GM23338 (cell line): Measurements from ENCODE around the gene IRAK1BP1.

Experiments used
- CREB1 ChIP-seq: fragments of 250-450 bp; sonication (Bioruptor Pico); IDR thresholded peaks from 2 replicates; pipeline ENCODE4 v1.5.0; 2020; ENCODE audit warnings: low read depth, mild to moderate bottlenecking, moderate library complexity
- CTCF ChIP-seq, 2 experiments: fragments of 200-600 bp in 1 of 2; sonication (generic) in 1 of 2; conservative IDR thresholded peaks; 2 replicates each; pipeline versions ENCODE4 v1.5.1 to v1.6.1; 2016 to 2017; ENCODE audit warnings: antibody characterized with exemption in 2 of 2, low read depth in 2 of 2, mild to moderate bottlenecking in 2 of 2, moderate library complexity in 1 of 2
- EZH2 ChIP-seq: fragments of 200-600 bp; sonication (generic); IDR thresholded peaks from one replicate; pipeline ENCODE4 v1.8.0; 2017; ENCODE audit warnings: antibody characterized with exemption, mild to moderate bottlenecking, low read depth; ENCODE audit not compliant: unreplicated experiment
- EZH2phosphoT487 ChIP-seq: fragments of 200-600 bp; sonication (generic); IDR thresholded peaks from one replicate; pipeline ENCODE4 v1.8.1; 2018; ENCODE audit warnings: antibody characterized with exemption; ENCODE audit not compliant: unreplicated experiment
- JUNB ChIP-seq: IDR thresholded peaks from one replicate; pipeline ENCODE4 v1.6.1; 2016; ENCODE audit warnings: antibody characterized with exemption; ENCODE audit not compliant: unreplicated experiment
- NANOG ChIP-seq: IDR thresholded peaks from 2 replicates; pipeline ENCODE4 v1.6.1; 2016; ENCODE audit warnings: antibody characterized with exemption, borderline replicate concordance
- POLR2AphosphoS5 ChIP-seq: IDR thresholded peaks from 2 replicates; pipeline ENCODE4 v1.6.1; 2016; ENCODE audit warnings: antibody characterized with exemption, low read depth
- REST ChIP-seq: IDR thresholded peaks from one replicate; pipeline ENCODE4 v1.6.1; 2018; ENCODE audit warnings: antibody characterized with exemption; ENCODE audit not compliant: unreplicated experiment
- STAT1 ChIP-seq: IDR thresholded peaks from one replicate; pipeline ENCODE4 v1.6.1; 2016; ENCODE audit warnings: antibody characterized with exemption; ENCODE audit not compliant: unreplicated experiment
- ZNF462 ChIP-seq: fragments of 250-450 bp; sonication (Bioruptor Pico); IDR thresholded peaks from 2 replicates; pipeline ENCODE4 v1.5.0; 2020; ENCODE audit warnings: mild to moderate bottlenecking, moderate library complexity
- TF ChIP-seq, protein P1 (sequence below): IDR thresholded peaks from 2 replicates; pipeline ENCODE4 v1.6.1; 2016; ENCODE audit warnings: antibody characterized with exemption

GRCh38 chr6:78916411-78916810 lies 49.1 kb downstream of the IRAK1BP1 start:
- TF ChIP-seq EZH2 = no peak
- TF ChIP-seq CTCF (conservative IDR thresholded peaks at IDR 0.05; ENCODE audit: low read depth in 2 of 2) = no peak
- TF ChIP-seq POLR2AphosphoS5 = no peak
- no peak for TF ChIP-seq EZH2phosphoT487
- no peak for TF ChIP-seq CREB1 (CRISPR knock-in tag)
- TF ChIP-seq, protein P1, sequence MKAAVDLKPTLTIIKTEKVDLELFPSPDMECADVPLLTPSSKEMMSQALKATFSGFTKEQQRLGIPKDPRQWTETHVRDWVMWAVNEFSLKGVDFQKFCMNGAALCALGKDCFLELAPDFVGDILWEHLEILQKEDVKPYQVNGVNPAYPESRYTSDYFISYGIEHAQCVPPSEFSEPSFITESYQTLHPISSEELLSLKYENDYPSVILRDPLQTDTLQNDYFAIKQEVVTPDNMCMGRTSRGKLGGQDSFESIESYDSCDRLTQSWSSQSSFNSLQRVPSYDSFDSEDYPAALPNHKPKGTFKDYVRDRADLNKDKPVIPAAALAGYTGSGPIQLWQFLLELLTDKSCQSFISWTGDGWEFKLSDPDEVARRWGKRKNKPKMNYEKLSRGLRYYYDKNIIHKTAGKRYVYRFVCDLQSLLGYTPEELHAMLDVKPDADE = no peak
- no peak for TF ChIP-seq NANOG
- TF ChIP-seq JUNB = no peak
- no peak for TF ChIP-seq STAT1
- no peak for TF ChIP-seq REST
- no peak for TF ChIP-seq ZNF462 (CRISPR knock-in tag)
